Nephron progenitor cell (in vitro differentiated cells): Measurements from ENCODE around the gene PLCB4.

ENCODE experiments used
- DNase-seq: peaks from one replicate; pipeline ENCODE4 v3.0.0; 2021
- H3K27ac Mint-ChIP-seq: 2 replicates; pipeline ENCODE4 v1.8.0; 2021; ENCODE audit warnings: mild to moderate bottlenecking, moderate library complexity, mixed read lengths
- H3K27me3 Mint-ChIP-seq: 2 replicates; pipeline ENCODE4 v1.8.0; 2021; ENCODE audit warnings: mild to moderate bottlenecking, low read depth, mixed read lengths; ENCODE audit not compliant: poor library complexity
- H3K36me3 Mint-ChIP-seq: 2 replicates; pipeline ENCODE4 v1.8.0; 2021; ENCODE audit warnings: low read depth, mixed read lengths
- H3K4me1 Mint-ChIP-seq: 2 replicates; pipeline ENCODE4 v1.8.0; 2021; ENCODE audit warnings: mixed read lengths
- H3K4me3 Mint-ChIP-seq: 2 replicates; pipeline ENCODE4 v1.8.0; 2021; ENCODE audit warnings: mild to moderate bottlenecking, moderate library complexity, mixed read lengths
- H3K9me3 Mint-ChIP-seq: 2 replicates; pipeline ENCODE4 v1.8.0; 2021; ENCODE audit warnings: mild to moderate bottlenecking, moderate library complexity, mixed read lengths
- CTCF ChIP-seq: fragments of 200-600 bp; sonication (generic); IDR thresholded peaks from 2 replicates; pipeline ENCODE4 v1.5.0; 2021; ENCODE audit warnings: antibody characterized with exemption

PLCB4 gene

DNA sequence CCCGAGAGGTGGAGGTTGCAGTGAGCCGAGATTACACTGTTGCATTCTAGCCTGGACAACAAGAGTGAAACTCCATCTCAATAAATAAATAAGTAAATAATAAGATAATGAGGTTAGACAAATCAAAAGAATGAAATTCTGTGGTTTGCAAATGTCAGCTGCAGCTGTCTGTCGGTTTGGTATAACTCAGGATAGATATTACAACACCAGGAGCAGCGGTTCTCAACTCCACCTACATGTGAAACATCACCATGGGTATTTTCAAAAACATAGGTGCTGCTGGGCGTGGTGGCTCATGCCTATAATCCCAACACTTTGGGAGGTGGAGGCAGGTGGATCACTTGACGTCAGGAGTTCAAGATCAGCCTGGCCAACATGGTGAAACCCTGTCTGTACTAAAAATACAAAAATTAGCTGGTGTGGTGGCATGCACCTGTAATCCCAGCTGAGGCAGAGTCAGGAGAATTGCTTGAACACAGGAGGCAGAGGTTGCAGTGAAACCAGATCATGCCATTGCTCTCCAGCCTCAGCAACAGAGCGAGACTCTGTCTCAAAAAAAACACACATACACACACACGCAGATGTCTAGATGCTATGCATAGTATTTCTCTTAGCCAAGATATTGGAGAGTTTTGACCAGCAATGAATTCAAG lies 319.4 kb downstream of the PLCB4 start:
- DNase-seq = no peak
- Mint-ChIP-seq H3K27ac (no peak overlapping the region), H3K36me3 (peaks cover 58% of the 10 kb centered on the region), H3K4me1 (peaks cover 14% of the 10 kb centered on the region), H3K27me3 (no peaks in the 10 kb centered on the region), H3K4me3 (no peak overlapping the region), H3K9me3 (peaks cover 26% of the 10 kb centered on the region)
- TF ChIP-seq CTCF = no peak

GRCh38 chr20:9388813-9389161 lies 319.9 kb downstream of the PLCB4 start:
- no peak for DNase-seq
- Mint-ChIP-seq H3K27me3 (no peaks in the 10 kb centered on the region), H3K4me1 (peaks cover 14% of the 10 kb centered on the region), H3K4me3 (no peak overlapping the region), H3K9me3 (peaks cover 20% of the 10 kb centered on the region), H3K36me3 (peaks cover 58% of the 10 kb centered on the region), H3K27ac (no peak overlapping the region)
- no peak for TF ChIP-seq CTCF

DNA sequence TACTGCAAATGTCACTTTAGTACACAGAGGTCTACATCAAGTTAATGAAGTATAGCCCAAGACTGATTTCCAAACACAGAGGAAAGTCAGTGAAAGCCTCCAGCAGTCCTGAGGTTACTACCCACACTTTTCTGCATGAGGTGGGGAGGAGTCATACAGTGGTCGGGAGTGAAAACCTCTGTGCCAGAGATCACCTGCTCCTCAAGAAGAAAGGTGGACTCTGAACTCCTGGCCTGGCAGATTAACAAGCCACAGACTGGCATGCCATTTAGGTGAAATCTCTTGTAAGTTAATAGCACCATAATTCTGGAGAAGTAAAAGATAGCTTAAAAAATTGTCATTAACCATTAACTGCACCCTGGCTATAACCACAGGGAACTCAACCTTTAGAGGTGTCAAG lies 320.5 kb downstream of the PLCB4 start:
- Mint-ChIP-seq H3K27me3 (no peaks in the 10 kb centered on the region), H3K27ac (no peak overlapping the region), H3K36me3 (peaks cover 56% of the 10 kb centered on the region), H3K4me1 (peaks cover 14% of the 10 kb centered on the region), H3K4me3 (no peak overlapping the region), H3K9me3 (peaks cover 15% of the 10 kb centered on the region)
- DNase-seq = no peak
- no peak for TF ChIP-seq CTCF

GRCh38 chr20:9390441-9390840 lies 321.6 kb downstream of the PLCB4 start:
- no peak for TF ChIP-seq CTCF
- Mint-ChIP-seq H3K27ac (no peak overlapping the region), H3K9me3 (peaks cover 6% of the 10 kb centered on the region), H3K27me3 (no peaks in the 10 kb centered on the region), H3K4me3 (no peak overlapping the region), H3K4me1 (peaks cover 14% of the 10 kb centered on the region), H3K36me3 (peaks cover 52% of the 10 kb centered on the region)
- no peak for DNase-seq

DNA sequence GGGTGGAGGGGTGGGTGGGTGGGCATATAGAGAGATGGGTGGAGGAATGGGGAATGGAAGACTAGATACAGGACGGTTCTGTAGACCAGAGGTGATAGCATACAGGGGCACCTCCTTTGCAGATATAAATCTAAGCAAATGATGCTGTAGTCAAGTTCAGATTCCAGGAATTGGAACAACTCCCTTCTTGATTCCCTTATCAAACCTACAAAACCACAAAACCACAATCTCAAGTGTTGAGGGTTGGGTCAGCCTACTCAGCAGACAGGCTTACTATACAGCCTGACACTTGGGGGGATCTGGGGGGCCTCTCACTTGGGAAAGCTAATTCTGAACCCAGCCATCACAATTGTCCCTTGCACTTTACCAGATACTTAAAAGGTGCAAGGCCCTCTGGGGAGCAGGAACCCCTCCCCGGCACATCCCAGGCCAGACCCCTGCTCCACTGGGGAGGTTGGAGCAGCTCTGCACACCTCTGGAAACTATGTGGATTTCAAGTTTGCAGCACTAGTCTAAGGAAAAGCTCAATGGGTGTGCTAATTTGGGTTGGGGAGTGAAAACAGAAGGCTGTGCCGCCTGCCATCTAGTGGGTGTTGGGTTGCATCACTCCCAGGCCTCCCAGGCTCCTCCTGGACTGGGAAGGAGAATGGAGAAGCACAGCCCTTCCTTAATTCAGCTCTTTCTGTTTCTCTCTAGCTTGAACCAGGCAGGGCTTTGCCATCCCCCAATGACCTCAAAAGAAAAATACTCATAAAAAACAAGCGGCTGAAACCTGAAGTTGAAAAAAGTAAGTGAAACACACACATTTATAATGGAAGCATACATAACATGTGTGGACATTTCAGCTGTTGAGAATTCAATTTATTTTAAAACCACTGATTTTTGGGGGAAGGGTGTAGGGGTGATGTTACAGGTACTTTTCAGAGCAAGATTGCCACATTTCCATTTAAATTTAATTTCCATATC lies 324.3 kb downstream of the PLCB4 start:
- peaks cover 45% of the 10 kb centered on the region for H3K36me3 Mint-ChIP-seq
- H3K4me3 Mint-ChIP-seq = no peak overlapping the region
- peaks cover 14% of the 10 kb centered on the region for H3K4me1 Mint-ChIP-seq
- peak; percentile 61 for DNase-seq
- no peak overlapping the region for H3K27ac Mint-ChIP-seq
- peak; percentile 73 for TF ChIP-seq CTCF
- no peaks in the 10 kb centered on the region for H3K9me3 Mint-ChIP-seq
- no peaks in the 10 kb centered on the region for H3K27me3 Mint-ChIP-seq
